Activated gamma-delta T cell (primary cell): ENCODE data around the gene ARHGEF38.
"Not testable (repeated sequence)": the region's sequence is repeated elsewhere in the genome, so short reads cannot be mapped to it uniquely, and the experiment has no call there.

ENCODE experiments used
- DNase-seq: peaks from one replicate; lab custom pipeline; 2025; lab: John Stamatoyannopoulos, UW

ARHGEF38 gene

GRCh38 chr4:105560421-105560848 is 8.0 kb downstream of the ARHGEF38 start:
- no peak for DNase-seq

GRCh38 chr4:105563352-105563751 is 10.9 kb downstream of the ARHGEF38 start:
- no peak for DNase-seq

- DNase-seq = no peak
Observed at GRCh38 chr4:105568584-105568983, 16.2 kb downstream of the ARHGEF38 start.

GRCh38 chr4:105569057-105569865 is 16.8 kb downstream of the ARHGEF38 start:
- DNase-seq = no peak

- no peak for DNase-seq
Observed at GRCh38 chr4:105569866-105570236, 17.4 kb downstream of the ARHGEF38 start.

- no peak for DNase-seq
Observed at GRCh38 chr4:105572296-105572695, 19.9 kb downstream of the ARHGEF38 start.

- DNase-seq = no peak
Observed at GRCh38 chr4:105586638-105587328, 34.4 kb downstream of the ARHGEF38 start.

- no peak for DNase-seq
Observed at GRCh38 chr4:105587841-105588240, 35.4 kb downstream of the ARHGEF38 start.

- DNase-seq = no peak
Observed at GRCh38 chr4:105588252-105588651, 35.8 kb downstream of the ARHGEF38 start.

- DNase-seq = no peak
Observed at GRCh38 chr4:105591573-105591972, 39.2 kb downstream of the ARHGEF38 start.

GRCh38 chr4:105594099-105595010 is 41.9 kb downstream of the ARHGEF38 start:
- no peak for DNase-seq

GRCh38 chr4:105596684-105597083 is 44.3 kb downstream of the ARHGEF38 start:
- DNase-seq = no peak

- no peak for DNase-seq
Observed at GRCh38 chr4:105598052-105598451, 45.6 kb downstream of the ARHGEF38 start.

- no peak for DNase-seq
Observed at GRCh38 chr4:105598787-105599186, 46.4 kb downstream of the ARHGEF38 start.

- no peak for DNase-seq
Observed at GRCh38 chr4:105599482-105599881, 47.1 kb downstream of the ARHGEF38 start.

- no peak for DNase-seq
Observed at GRCh38 chr4:105599932-105600655, 47.7 kb downstream of the ARHGEF38 start.

- no peak for DNase-seq
Observed at GRCh38 chr4:105600951-105601350, 48.5 kb downstream of the ARHGEF38 start.

- DNase-seq = no peak
Observed at GRCh38 chr4:105601406-105601805, 49.0 kb downstream of the ARHGEF38 start.

GRCh38 chr4:105603158-105603557 is 50.7 kb downstream of the ARHGEF38 start:
- no peak for DNase-seq

GRCh38 chr4:105605493-105605892 is 53.1 kb downstream of the ARHGEF38 start:
- DNase-seq = no peak

- no peak for DNase-seq
Observed at GRCh38 chr4:105607876-105608275, 55.5 kb downstream of the ARHGEF38 start.

GRCh38 chr4:105609819-105610218 is 57.4 kb downstream of the ARHGEF38 start:
- DNase-seq = not testable (repeated sequence)
